ENCODE data around the gene PTGS2.

PTGS2 gene

GRCh38 chr1:186683652-186684410, 3.6 kb upstream of the PTGS2 start:
- no peaks in the 10 kb centered on the region for H3K79me1 ChIP-seq (replicated peaks; ENCODE audit: low read length, poor library complexity, severe bottlenecking)
- no peak overlapping the region for H4K8ac ChIP-seq (ENCODE audit: low read length)
- WGBS, result 95% methylated on average over 4 of the region's 6 CpGs
- no peak overlapping the region for H2BK5ac ChIP-seq (ENCODE audit: low read depth, low read length, poor library complexity, severe bottlenecking)
- peaks cover 6% of the 10 kb centered on the region for H3K9me3 ChIP-seq (ENCODE audit: control insufficient read depth, low read length)
- H3K4me2 ChIP-seq (ENCODE audit: low read length, poor library complexity, severe bottlenecking), result no peak overlapping the region
- no peak for DNase-seq
- H4K91ac ChIP-seq (ENCODE audit: low read length), result no peak overlapping the region
- no peak overlapping the region for H3K4ac ChIP-seq (ENCODE audit: low read depth in 1 of 2, low read length in 2 of 2)
- no peak overlapping the region for H2BK15ac ChIP-seq (ENCODE audit: low read depth, poor library complexity, severe bottlenecking)
- no peak overlapping the region for H2AFZ ChIP-seq (ENCODE audit: low read depth, low read length)
- H3K9ac ChIP-seq (ENCODE audit: low read length), result peak overlapping the region; percentile 97
- no peak overlapping the region for H3K14ac ChIP-seq (ENCODE audit: low read length in 2 of 2)
- H3K27ac ChIP-seq (ENCODE audit: low read length, poor library complexity, severe bottlenecking), result no peak overlapping the region
- H2BK12ac ChIP-seq (ENCODE audit: low read length in 2 of 2), result no peak overlapping the region
- H3K18ac ChIP-seq (ENCODE audit: low read depth in 1 of 2, low read length in 2 of 2), result peak overlapping the region in 1 of 2 experiments; percentile 33
- H3K4me3 ChIP-seq (ENCODE audit: insufficient read depth in 1 of 2, low read depth in 1 of 2, low read length in 2 of 2), result no peak overlapping the region
- no peaks in the 10 kb centered on the region for H3K27me3 ChIP-seq (ENCODE audit: control insufficient read depth in 1 of 2, insufficient read depth in 1 of 2, low read length in 2 of 2)
- no peak overlapping the region for H2AK5ac ChIP-seq (ENCODE audit: low read length, severe bottlenecking)
- no peak overlapping the region for H2BK120ac ChIP-seq (ENCODE audit: low read depth, low read length)
- H3K36me3 ChIP-seq (ENCODE audit: control insufficient read depth in 1 of 2, insufficient read depth in 2 of 2, low read depth in 1 of 2, low read length in 2 of 2), result no peaks in the 10 kb centered on the region
- no peak overlapping the region for H3K23ac ChIP-seq (ENCODE audit: low read length in 2 of 2)
- H3K4me1 ChIP-seq (ENCODE audit: control insufficient read depth, insufficient read depth, low read depth, low read length), result no peaks in the 10 kb centered on the region

- Histone ChIP-seq H3K4me1 (ENCODE audit: control insufficient read depth, insufficient read depth, low read depth, low read length) (no peaks in the 10 kb centered on the region), H3K36me3 (ENCODE audit: control insufficient read depth in 1 of 2, insufficient read depth in 2 of 2, low read depth in 1 of 2, low read length in 2 of 2) (peaks cover 0 to under 1% of the 10 kb centered on the region in 2 experiments), H2BK12ac (ENCODE audit: low read length in 2 of 2) (no peak overlapping the region), H2AFZ (ENCODE audit: low read depth, low read length) (no peak overlapping the region), H2BK15ac (ENCODE audit: low read depth, poor library complexity, severe bottlenecking) (no peak overlapping the region), H3K4me2 (ENCODE audit: low read length, poor library complexity, severe bottlenecking) (no peak overlapping the region), H3K27me3 (ENCODE audit: control insufficient read depth in 1 of 2, insufficient read depth in 1 of 2, low read length in 2 of 2) (no peaks in the 10 kb centered on the region), H3K23ac (ENCODE audit: low read length in 2 of 2) (no peak overlapping the region), H3K27ac (ENCODE audit: low read length, poor library complexity, severe bottlenecking) (no peak overlapping the region), H3K14ac (ENCODE audit: low read length in 2 of 2) (no peak overlapping the region), H4K8ac (ENCODE audit: low read length) (no peak overlapping the region), H4K91ac (ENCODE audit: low read length) (no peak overlapping the region), H3K9ac (ENCODE audit: low read length) (peak overlapping the region; percentile 97), H3K9me3 (ENCODE audit: control insufficient read depth, low read length) (peaks cover 6% of the 10 kb centered on the region), H3K18ac (ENCODE audit: low read depth in 1 of 2, low read length in 2 of 2) (no peak overlapping the region), H2BK120ac (ENCODE audit: low read depth, low read length) (no peak overlapping the region), H3K4me3 (ENCODE audit: insufficient read depth in 1 of 2, low read depth in 1 of 2, low read length in 2 of 2) (peak overlapping the region in 1 of 2 experiments; percentile 89), H2BK5ac (ENCODE audit: low read depth, low read length, poor library complexity, severe bottlenecking) (no peak overlapping the region), H3K4ac (ENCODE audit: low read depth in 1 of 2, low read length in 2 of 2) (no peak overlapping the region), H2AK5ac (ENCODE audit: low read length, severe bottlenecking) (no peak overlapping the region), H3K79me1 (replicated peaks; ENCODE audit: low read length, poor library complexity, severe bottlenecking) (no peaks in the 10 kb centered on the region)
- no peak for DNase-seq
- WGBS, result no CpG with 5 or more reads among the region's 1 CpG
These were observed 2.5 kb upstream of the PTGS2 start for GRCh38 chr1:186682736-186683135.

GRCh38 chr1:186681801-186682200, 1.6 kb upstream of the PTGS2 start:
- H3K18ac ChIP-seq (ENCODE audit: low read depth in 1 of 2, low read length in 2 of 2), result no peak overlapping the region
- peak overlapping the region in 1 of 2 experiments; percentile 89 for H3K4me3 ChIP-seq (ENCODE audit: insufficient read depth in 1 of 2, low read depth in 1 of 2, low read length in 2 of 2)
- peak; percentile 50 for DNase-seq
- H3K4me2 ChIP-seq (ENCODE audit: low read length, poor library complexity, severe bottlenecking), result no peak overlapping the region
- H3K9me3 ChIP-seq (ENCODE audit: control insufficient read depth, low read length), result no peaks in the 10 kb centered on the region
- H2BK12ac ChIP-seq (ENCODE audit: low read length in 2 of 2), result no peak overlapping the region
- H3K23ac ChIP-seq (ENCODE audit: low read length in 2 of 2), result no peak overlapping the region
- 40% methylated on average over 1 of the region's 2 CpGs for WGBS
- H3K14ac ChIP-seq (ENCODE audit: low read length in 2 of 2), result no peak overlapping the region
- H4K8ac ChIP-seq (ENCODE audit: low read length), result no peak overlapping the region
- H3K4ac ChIP-seq (ENCODE audit: low read depth in 1 of 2, low read length in 2 of 2), result no peak overlapping the region
- H3K9ac ChIP-seq (ENCODE audit: low read length), result peak overlapping the region; percentile 97
- H2BK15ac ChIP-seq (ENCODE audit: low read depth, poor library complexity, severe bottlenecking), result no peak overlapping the region
- no peaks in the 10 kb centered on the region for H3K4me1 ChIP-seq (ENCODE audit: control insufficient read depth, insufficient read depth, low read depth, low read length)
- no peak overlapping the region for H2BK5ac ChIP-seq (ENCODE audit: low read depth, low read length, poor library complexity, severe bottlenecking)
- H3K79me1 ChIP-seq (replicated peaks; ENCODE audit: low read length, poor library complexity, severe bottlenecking), result no peaks in the 10 kb centered on the region
- H3K27me3 ChIP-seq (ENCODE audit: control insufficient read depth in 1 of 2, insufficient read depth in 1 of 2, low read length in 2 of 2), result no peaks in the 10 kb centered on the region
- peaks cover 0 to 7% of the 10 kb centered on the region in 2 experiments for H3K36me3 ChIP-seq (ENCODE audit: control insufficient read depth in 1 of 2, insufficient read depth in 2 of 2, low read depth in 1 of 2, low read length in 2 of 2)
- H4K91ac ChIP-seq (ENCODE audit: low read length), result no peak overlapping the region
- no peak overlapping the region for H2AFZ ChIP-seq (ENCODE audit: low read depth, low read length)
- H2AK5ac ChIP-seq (ENCODE audit: low read length, severe bottlenecking), result no peak overlapping the region
- H3K27ac ChIP-seq (ENCODE audit: low read length, poor library complexity, severe bottlenecking), result no peak overlapping the region
- no peak overlapping the region for H2BK120ac ChIP-seq (ENCODE audit: low read depth, low read length)

- Histone ChIP-seq H3K18ac (ENCODE audit: low read depth in 1 of 2, low read length in 2 of 2) (no peak overlapping the region), H3K79me1 (replicated peaks; ENCODE audit: low read length, poor library complexity, severe bottlenecking) (no peaks in the 10 kb centered on the region), H3K9me3 (ENCODE audit: control insufficient read depth, low read length) (no peaks in the 10 kb centered on the region), H3K27me3 (ENCODE audit: control insufficient read depth in 1 of 2, insufficient read depth in 1 of 2, low read length in 2 of 2) (no peaks in the 10 kb centered on the region), H2BK120ac (ENCODE audit: low read depth, low read length) (no peak overlapping the region), H3K36me3 (ENCODE audit: control insufficient read depth in 1 of 2, insufficient read depth in 2 of 2, low read depth in 1 of 2, low read length in 2 of 2) (peaks cover 0 to 11% of the 10 kb centered on the region in 2 experiments), H4K8ac (ENCODE audit: low read length) (no peak overlapping the region), H2AK5ac (ENCODE audit: low read length, severe bottlenecking) (no peak overlapping the region), H3K27ac (ENCODE audit: low read length, poor library complexity, severe bottlenecking) (no peak overlapping the region), H3K4ac (ENCODE audit: low read depth in 1 of 2, low read length in 2 of 2) (no peak overlapping the region), H3K4me1 (ENCODE audit: control insufficient read depth, insufficient read depth, low read depth, low read length) (no peaks in the 10 kb centered on the region), H3K9ac (ENCODE audit: low read length) (peak overlapping the region; percentile 97), H3K23ac (ENCODE audit: low read length in 2 of 2) (no peak overlapping the region), H3K4me2 (ENCODE audit: low read length, poor library complexity, severe bottlenecking) (peak overlapping the region; percentile 98), H2BK5ac (ENCODE audit: low read depth, low read length, poor library complexity, severe bottlenecking) (no peak overlapping the region), H3K4me3 (ENCODE audit: insufficient read depth in 1 of 2, low read depth in 1 of 2, low read length in 2 of 2) (peak overlapping the region in 1 of 2 experiments; percentile 89), H4K91ac (ENCODE audit: low read length) (no peak overlapping the region), H2BK12ac (ENCODE audit: low read length in 2 of 2) (no peak overlapping the region), H2AFZ (ENCODE audit: low read depth, low read length) (no peak overlapping the region), H2BK15ac (ENCODE audit: low read depth, poor library complexity, severe bottlenecking) (no peak overlapping the region), H3K14ac (ENCODE audit: low read length in 2 of 2) (no peak overlapping the region)
- WGBS, result 37% methylated on average over 7 of the region's 9 CpGs
- no peak for DNase-seq
These were observed 898 bp upstream of the PTGS2 start for GRCh38 chr1:186681121-186681520.

Measured in mesenchymal stem cell (in vitro differentiated cells and primary cell).